Spinal cord (tissue), 4 donors: ENCODE measurements around the gene GPANK1. TPM values are rescaled to one million over a fixed set of nuclear protein-coding genes. Genes with fewer than 3 reads are reported as not detected.

Experiments used
- polyA plus RNA-seq, 2 donors: library from polyadenylated mRNA; unstranded; fragments of 120-200 nt; gene quantifications; one replicate each; pipeline ENCODE4 v1.2.1, GENCODE V29; 2013; ENCODE audit not compliant: insufficient read length in 2 of 2
- small RNA-seq: library from RNA; depleted of rRNA; stranded (forward); fragments of <200 nt; gene quantifications from one replicate; pipeline ENCODE3, GENCODE V24; 2014; ENCODE audit warnings: low replicate concordance
- total RNA-seq, 2 donors: library from RNA; depleted of rRNA in 1 of 2; stranded (reverse); fragments of 120-200 nt in 1 of 2; fragments of >200 nt in 1 of 2; gene quantifications; one replicate each; pipeline versions ENCODE4 v1.2.3 to v1.2.4, GENCODE V29; 2013 to 2014

GPANK1 gene
- total and polyA plus RNA-seq, 4 donors = 9.1 to 19.9 (median 16.1) TPM

Small RNA genes lying within 50 kb of the gene (small RNA-seq; reads per million reads assigned to genes)
- gene MIR4646 (not detected), gene MIR6832 (not detected), gene RF00019 (not detected), gene SNORA38 (7.8 reads per million, percentile 95 among the genes with 10 or more reads in this experiment), gene UQCRHP1 (not detected)

Other genes starting within 250 kb of the GPANK1 start
Only the 30 nearest of the 37 such genes appear.
- gene MCCD1, start 136.0 kb downstream of the GPANK1 start, total RNA-seq = not detected
- under 1 TPM in 1 of 2 donors, not detected in 1; 0.33 TPM for gene MCCD1, start 136.0 kb downstream of the GPANK1 start, polyA plus RNA-seq
- gene DDX39B, start 123.0 kb downstream of the GPANK1 start, total RNA-seq = 100 to 1,000 TPM; 242 to 404 TPM
- gene DDX39B, start 123.0 kb downstream of the GPANK1 start, polyA plus RNA-seq = 100 to 1,000 TPM; 428 to 496 TPM
- 10 to 100 TPM; 32.2 to 63.3 TPM for gene ATP6V1G2, start 118.4 kb downstream of the GPANK1 start, total RNA-seq
- 100 to 1,000 TPM; 231 to 258 TPM for gene ATP6V1G2, start 118.4 kb downstream of the GPANK1 start, polyA plus RNA-seq
- 10 to 100 TPM in 1 of 2 donors, 1 to 10 TPM in 1; 9.8 to 24.4 TPM for gene NFKBIL1, start 117.4 kb downstream of the GPANK1 start, total RNA-seq
- gene NFKBIL1, start 117.4 kb downstream of the GPANK1 start, polyA plus RNA-seq = 10 to 100 TPM; 26.8 to 29.4 TPM
- under 1 TPM in 1 of 2 donors, not detected in 1; 0.11 TPM for gene LTA, start 92.7 kb downstream of the GPANK1 start, total RNA-seq
- under 1 TPM; 0.22 to 0.27 TPM for gene LTA, start 92.7 kb downstream of the GPANK1 start, polyA plus RNA-seq
- gene TNF, start 89.4 kb downstream of the GPANK1 start, total RNA-seq = under 1 TPM in 1 of 2 donors, not detected in 1; 0.39 TPM
- gene TNF, start 89.4 kb downstream of the GPANK1 start, polyA plus RNA-seq = under 1 TPM in 1 of 2 donors, not detected in 1; 0.40 TPM
- gene LTB, start 82.6 kb downstream of the GPANK1 start, total RNA-seq = 1 to 10 TPM in 1 of 2 donors, under 1 TPM in 1; 0.55 to 1.9 TPM
- gene LTB, start 82.6 kb downstream of the GPANK1 start, polyA plus RNA-seq = under 1 TPM; 0.35 to 0.50 TPM
- gene LST1, start 78.7 kb downstream of the GPANK1 start, total RNA-seq = 10 to 100 TPM; 10.8 to 15.2 TPM
- gene LST1, start 78.7 kb downstream of the GPANK1 start, polyA plus RNA-seq = 10 to 100 TPM in 1 of 2 donors, 1 to 10 TPM in 1; 9.0 to 12.6 TPM
- not detected for gene NCR3, start 72.0 kb downstream of the GPANK1 start, total RNA-seq
- not detected for gene NCR3, start 72.0 kb downstream of the GPANK1 start, polyA plus RNA-seq
- 10 to 100 TPM; 35.5 to 55.0 TPM for gene AIF1, start 49.8 kb downstream of the GPANK1 start, total RNA-seq
- gene AIF1, start 49.8 kb downstream of the GPANK1 start, polyA plus RNA-seq = 10 to 100 TPM; 27.8 to 42.5 TPM
- gene PRRC2A, start 44.3 kb downstream of the GPANK1 start, total RNA-seq = 10 to 100 TPM; 48.7 to 79.6 TPM
- gene PRRC2A, start 44.3 kb downstream of the GPANK1 start, polyA plus RNA-seq = 100 to 1,000 TPM; 241 to 250 TPM
- gene BAG6, start 12.3 kb downstream of the GPANK1 start, total RNA-seq = 100 to 1,000 TPM in 1 of 2 donors, 10 to 100 TPM in 1; 88.9 to 184 TPM
- gene BAG6, start 12.3 kb downstream of the GPANK1 start, polyA plus RNA-seq = 100 to 1,000 TPM; 249 to 255 TPM
- 1 to 10 TPM in 1 of 2 donors, under 1 TPM in 1; 0.40 to 5.7 TPM for gene APOM, start 9.1 kb downstream of the GPANK1 start, total RNA-seq
- gene APOM, start 9.1 kb downstream of the GPANK1 start, polyA plus RNA-seq = 1 to 10 TPM; 6.7 to 9.5 TPM
- gene C6orf47, start 4.2 kb downstream of the GPANK1 start, total RNA-seq = 10 to 100 TPM; 12.4 to 23.1 TPM
- gene C6orf47, start 4.2 kb downstream of the GPANK1 start, polyA plus RNA-seq = 10 to 100 TPM; 16.8 to 17.8 TPM
- 100 to 1,000 TPM in 1 of 2 donors, 10 to 100 TPM in 1; 54.3 to 183 TPM for gene CSNK2B, start 1.1 kb upstream of the GPANK1 start, total RNA-seq
- gene CSNK2B, start 1.1 kb upstream of the GPANK1 start, polyA plus RNA-seq = 100 to 1,000 TPM; 213 to 215 TPM
- 1 to 10 TPM; 2.1 to 8.6 TPM for gene LY6G5B, start 5.0 kb upstream of the GPANK1 start, total RNA-seq
- gene LY6G5B, start 5.0 kb upstream of the GPANK1 start, polyA plus RNA-seq = 10 to 100 TPM; 17.6 to 35.6 TPM
- gene LY6G5C, start 16.1 kb upstream of the GPANK1 start, total RNA-seq = 1 to 10 TPM in 1 of 2 donors, under 1 TPM in 1; 0.40 to 3.3 TPM
- 10 to 100 TPM in 1 of 2 donors, 1 to 10 TPM in 1; 8.5 to 13.1 TPM for gene LY6G5C, start 16.1 kb upstream of the GPANK1 start, polyA plus RNA-seq
- 10 to 100 TPM; 51.8 to 83.6 TPM for gene ABHD16A, start 38.3 kb upstream of the GPANK1 start, total RNA-seq
- gene ABHD16A, start 38.3 kb upstream of the GPANK1 start, polyA plus RNA-seq = 10 to 100 TPM; 72.0 to 85.8 TPM
- under 1 TPM in 1 of 2 donors, not detected in 1; 0.30 TPM for gene LY6G6F, start 41.9 kb upstream of the GPANK1 start, total RNA-seq
- gene LY6G6F, start 41.9 kb upstream of the GPANK1 start, polyA plus RNA-seq = under 1 TPM in 1 of 2 donors, not detected in 1; 0.27 TPM
- 1 to 10 TPM; 1.1 to 6.6 TPM for gene LY6G6D, start 50.4 kb upstream of the GPANK1 start, total RNA-seq
- gene LY6G6D, start 50.4 kb upstream of the GPANK1 start, polyA plus RNA-seq = 1 to 10 TPM in 1 of 2 donors, under 1 TPM in 1; 0.51 to 2.3 TPM
- gene LY6G6C, start 56.7 kb upstream of the GPANK1 start, total RNA-seq = under 1 TPM in 1 of 2 donors, not detected in 1; 0.17 TPM
- gene LY6G6C, start 56.7 kb upstream of the GPANK1 start, polyA plus RNA-seq = 1 to 10 TPM in 1 of 2 donors, under 1 TPM in 1; 0.71 to 1.2 TPM
- under 1 TPM in 1 of 2 donors, not detected in 1; 0.17 TPM for gene MPIG6B, start 58.4 kb upstream of the GPANK1 start, total RNA-seq
- gene MPIG6B, start 58.4 kb upstream of the GPANK1 start, polyA plus RNA-seq = 1 to 10 TPM in 1 of 2 donors, under 1 TPM in 1; 0.81 to 1.3 TPM
- 100 to 1,000 TPM in 1 of 2 donors, 10 to 100 TPM in 1; 62.9 to 207 TPM for gene DDAH2, start 64.3 kb upstream of the GPANK1 start, total RNA-seq
- 100 to 1,000 TPM; 159 to 178 TPM for gene DDAH2, start 64.3 kb upstream of the GPANK1 start, polyA plus RNA-seq
- gene CLIC1, start 71.5 kb upstream of the GPANK1 start, total RNA-seq = 100 to 1,000 TPM in 1 of 2 donors, 10 to 100 TPM in 1; 96.3 to 322 TPM
- gene CLIC1, start 71.5 kb upstream of the GPANK1 start, polyA plus RNA-seq = 10 to 100 TPM; 73.5 to 87.1 TPM
- gene MSH5, start 75.0 kb upstream of the GPANK1 start, total RNA-seq = 10 to 100 TPM in 1 of 2 donors, 1 to 10 TPM in 1; 6.2 to 20.2 TPM
- 10 to 100 TPM; 18.9 to 38.8 TPM for gene MSH5, start 75.0 kb upstream of the GPANK1 start, polyA plus RNA-seq
- gene SAPCD1, start 97.7 kb upstream of the GPANK1 start, total RNA-seq = 1 to 10 TPM; 3.4 to 9.5 TPM
- 10 to 100 TPM; 10.5 to 11.1 TPM for gene SAPCD1, start 97.7 kb upstream of the GPANK1 start, polyA plus RNA-seq
- gene VWA7, start 112.3 kb upstream of the GPANK1 start, total RNA-seq = 1 to 10 TPM; 1.8 to 2.9 TPM
- gene VWA7, start 112.3 kb upstream of the GPANK1 start, polyA plus RNA-seq = 1 to 10 TPM; 4.0 to 4.3 TPM
- gene VARS1, start 130.8 kb upstream of the GPANK1 start, total RNA-seq = 10 to 100 TPM; 25.3 to 35.5 TPM
- 10 to 100 TPM; 66.1 to 70.6 TPM for gene VARS1, start 130.8 kb upstream of the GPANK1 start, polyA plus RNA-seq
- 10 to 100 TPM; 18.0 to 45.7 TPM for gene LSM2, start 142.0 kb upstream of the GPANK1 start, total RNA-seq
- 10 to 100 TPM; 54.4 to 63.3 TPM for gene LSM2, start 142.0 kb upstream of the GPANK1 start, polyA plus RNA-seq
- gene HSPA1L, start 150.3 kb upstream of the GPANK1 start, total RNA-seq = 1 to 10 TPM; 3.3 to 4.8 TPM
- gene HSPA1L, start 150.3 kb upstream of the GPANK1 start, polyA plus RNA-seq = 1 to 10 TPM; 5.1 to 6.1 TPM